WTC11 (cell line): ENCODE data around the gene TIGIT. TPM values are rescaled to one million over a fixed set of nuclear protein-coding genes. Genes with fewer than 3 reads are reported as not detected.

ENCODE experiments used
- ATAC-seq: fragments of 200-7000 bp; cut with Tn5 transposase; 2 replicates; pipeline ENCODE4 v1.10.0; 2021; ENCODE audit warnings: mild to moderate bottlenecking, moderate library complexity
- CTCF ChIA-PET: fragments of 300-600 bp; sonication (Branson Sonifier 250); formaldehyde crosslinking; loops from one replicate; lab custom pipeline; 2021; ENCODE audit warnings: antibody characterized with exemption; lab: Charles Lee
- POLR2A ChIA-PET: fragments of 350-600 bp; sonication (Branson Sonifier 250); formaldehyde crosslinking; loops from one replicate; lab custom pipeline; 2021; ENCODE audit warnings: antibody characterized with exemption; lab: Charles Lee
- DNase-seq: peaks from one replicate; pipeline ENCODE4 v3.0.0; 2021; ENCODE audit warnings: low spot score
- H3K27ac Mint-ChIP-seq: 2 replicates; pipeline ENCODE4 v1.8.0; 2021; ENCODE audit warnings: mixed read lengths
- H3K27me3 Mint-ChIP-seq: 2 replicates; pipeline ENCODE4 v1.8.0; 2021; ENCODE audit warnings: low read depth, mild to moderate bottlenecking, moderate library complexity, mixed read lengths
- H3K36me3 Mint-ChIP-seq: 2 replicates; pipeline ENCODE4 v1.8.0; 2021; ENCODE audit warnings: mixed read lengths
- H3K4me1 Mint-ChIP-seq: 2 replicates; pipeline ENCODE4 v1.8.0; 2022; ENCODE audit warnings: mixed read lengths
- H3K4me3 Mint-ChIP-seq: 2 replicates; pipeline ENCODE4 v1.8.0; 2021; ENCODE audit warnings: mild to moderate bottlenecking, moderate library complexity, mixed read lengths
- H3K9me3 Mint-ChIP-seq: 2 replicates; pipeline ENCODE4 v1.8.0; 2021; ENCODE audit warnings: mixed read lengths
- ATF1 ChIP-seq: sonication (generic); formaldehyde crosslinking; IDR thresholded peaks from 2 replicates; pipeline ENCODE4 v1.8.1; 2023; ENCODE audit warnings: mild to moderate bottlenecking, moderate library complexity, missing genetic modification reagents
- CREM ChIP-seq: sonication (generic); formaldehyde crosslinking; IDR thresholded peaks from 2 replicates; pipeline ENCODE4 v1.8.1; 2022; ENCODE audit warnings: mild to moderate bottlenecking, missing genetic modification reagents, moderate library complexity
- E2F1 ChIP-seq: sonication (generic); formaldehyde crosslinking; IDR thresholded peaks from 2 replicates; pipeline ENCODE4 v1.8.0; 2022; ENCODE audit warnings: mild to moderate bottlenecking, missing genetic modification reagents
- FOXJ3 ChIP-seq: sonication (generic); formaldehyde crosslinking; IDR thresholded peaks from 2 replicates; pipeline ENCODE4 v1.9.0; 2021; ENCODE audit warnings: missing genetic modification reagents, mild to moderate bottlenecking, borderline replicate concordance
- NFATC4 ChIP-seq: fragments of 250-450 bp; sonication (Bioruptor Pico); IDR thresholded peaks from 2 replicates; pipeline ENCODE4 v1.9.0; 2021; ENCODE audit warnings: mild to moderate bottlenecking
- NR1H2 ChIP-seq: sonication (generic); formaldehyde crosslinking; IDR thresholded peaks from 2 replicates; pipeline ENCODE4 v1.9.0; 2021; ENCODE audit warnings: mild to moderate bottlenecking, moderate library complexity, missing genetic modification reagents
- PRRX2 ChIP-seq: fragments of 250-450 bp; sonication (Bioruptor Pico); IDR thresholded peaks from 2 replicates; pipeline ENCODE4 v1.8.0; 2021; ENCODE audit warnings: mild to moderate bottlenecking
- RELA ChIP-seq: sonication (generic); formaldehyde crosslinking; IDR thresholded peaks from 2 replicates; pipeline ENCODE4 v1.8.1; 2022; ENCODE audit warnings: missing genetic modification reagents, mild to moderate bottlenecking, borderline replicate concordance
- SOX15 ChIP-seq: fragments of 250-450 bp; sonication (Bioruptor Pico); IDR thresholded peaks from 2 replicates; pipeline ENCODE4 v1.9.0; 2021; ENCODE audit warnings: mild to moderate bottlenecking
- SP1 ChIP-seq: sonication (generic); formaldehyde crosslinking; conservative IDR thresholded peaks from 2 replicates; pipeline ENCODE4 v1.8.1; 2022; ENCODE audit warnings: missing genetic modification reagents
- STAT6 ChIP-seq: sonication (generic); formaldehyde crosslinking; conservative IDR thresholded peaks from 2 replicates; pipeline ENCODE4 v1.8.1; 2023; ENCODE audit warnings: mild to moderate bottlenecking, low read depth, missing genetic modification reagents, moderate library complexity
- ZNF121 ChIP-seq: sonication (generic); formaldehyde crosslinking; IDR thresholded peaks from 2 replicates; pipeline ENCODE4 v1.8.0; 2023; ENCODE audit warnings: missing genetic modification reagents
- ZNF232 ChIP-seq: sonication (generic); formaldehyde crosslinking; IDR thresholded peaks from 2 replicates; pipeline ENCODE4 v1.8.0; 2022; ENCODE audit warnings: mild to moderate bottlenecking, missing genetic modification reagents
- ZNF512 ChIP-seq: sonication (generic); formaldehyde crosslinking; IDR thresholded peaks from 2 replicates; pipeline ENCODE4 v1.8.1; 2022; ENCODE audit warnings: missing genetic modification reagents, borderline replicate concordance
- ZSCAN18 ChIP-seq: fragments of 250-450 bp; sonication (Bioruptor Pico); IDR thresholded peaks from 2 replicates; pipeline ENCODE4 v2.1.2; 2022; ENCODE audit warnings: mild to moderate bottlenecking, moderate library complexity
- total RNA-seq: library from RNA; stranded (reverse); gene quantifications from 3 replicates; pipeline ENCODE4 v1.2.3, GENCODE V29; 2021
- TF ChIP-seq, protein P1 (sequence below): sonication (generic); formaldehyde crosslinking; IDR thresholded peaks from 2 replicates; pipeline ENCODE4 v1.8.1; 2022; ENCODE audit warnings: mild to moderate bottlenecking, missing genetic modification reagents, moderate library complexity, borderline replicate concordance
- TF ChIP-seq, protein P2 (sequence below): fragments of 250-450 bp; sonication (Bioruptor Pico); IDR thresholded peaks from 2 replicates; pipeline ENCODE4 v1.8.0; 2021; ENCODE audit warnings: mild to moderate bottlenecking

TIGIT gene
- total RNA-seq, 1 experiment from 2014 or later: 0.04 TPM

DNA sequence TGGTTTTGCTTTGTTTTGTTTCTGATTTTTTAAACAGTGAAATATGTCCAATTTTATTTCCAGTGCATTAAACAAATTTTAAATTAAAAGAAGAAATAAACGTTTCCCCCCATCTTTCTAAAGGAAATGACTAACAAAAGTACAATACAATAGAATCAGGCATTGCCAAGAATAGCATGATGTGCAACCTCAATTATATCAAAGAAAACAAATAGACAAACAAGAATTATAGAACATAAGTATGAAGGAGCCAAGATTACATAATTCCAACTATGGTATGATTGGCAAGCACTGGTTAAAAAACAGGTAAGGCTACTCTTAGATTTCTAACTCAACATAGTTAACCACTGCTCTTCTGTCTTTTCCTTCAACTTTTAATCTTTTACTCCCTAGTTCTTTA lies 26.4 kb downstream of the TIGIT start:
- no peaks in the 10 kb centered on the region for H3K27me3 Mint-ChIP-seq
- no peaks in the 10 kb centered on the region for H3K36me3 Mint-ChIP-seq
- CTCF ChIA-PET: interaction anchor here (0.6 to 1.0 kb wide), 2 partner anchors 21 to 482 kb away, joined by 3 to 4 read pairs; partner anchors contain the start of gene GRAMD1C
- POLR2A ChIA-PET: no interaction called here
- H3K4me3 Mint-ChIP-seq: no peak overlapping the region
- TF ChIP-seq SP1 (CRISPR knock-in tag) (no peak), PRRX2 (CRISPR knock-in tag) (no peak), FOXJ3 (CRISPR knock-in tag) (no peak), ATF1 (no peak), CREM (CRISPR knock-in tag) (no peak), STAT6 (CRISPR knock-in tag) (no peak), NR1H2 (CRISPR knock-in tag) (no peak), E2F1 (CRISPR knock-in tag) (no peak), SOX15 (CRISPR knock-in tag) (no peak), RELA (CRISPR knock-in tag) (no peak), ZNF512 (CRISPR knock-in tag) (no peak), ZNF121 (CRISPR knock-in tag) (no peak), ZNF232 (no peak), NFATC4 (no peak), ZSCAN18 (no peak)
- TF ChIP-seq, protein P1, sequence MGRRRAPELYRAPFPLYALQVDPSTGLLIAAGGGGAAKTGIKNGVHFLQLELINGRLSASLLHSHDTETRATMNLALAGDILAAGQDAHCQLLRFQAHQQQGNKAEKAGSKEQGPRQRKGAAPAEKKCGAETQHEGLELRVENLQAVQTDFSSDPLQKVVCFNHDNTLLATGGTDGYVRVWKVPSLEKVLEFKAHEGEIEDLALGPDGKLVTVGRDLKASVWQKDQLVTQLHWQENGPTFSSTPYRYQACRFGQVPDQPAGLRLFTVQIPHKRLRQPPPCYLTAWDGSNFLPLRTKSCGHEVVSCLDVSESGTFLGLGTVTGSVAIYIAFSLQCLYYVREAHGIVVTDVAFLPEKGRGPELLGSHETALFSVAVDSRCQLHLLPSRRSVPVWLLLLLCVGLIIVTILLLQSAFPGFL (CRISPR knock-in tag): no peak
- TF ChIP-seq, protein P2, sequence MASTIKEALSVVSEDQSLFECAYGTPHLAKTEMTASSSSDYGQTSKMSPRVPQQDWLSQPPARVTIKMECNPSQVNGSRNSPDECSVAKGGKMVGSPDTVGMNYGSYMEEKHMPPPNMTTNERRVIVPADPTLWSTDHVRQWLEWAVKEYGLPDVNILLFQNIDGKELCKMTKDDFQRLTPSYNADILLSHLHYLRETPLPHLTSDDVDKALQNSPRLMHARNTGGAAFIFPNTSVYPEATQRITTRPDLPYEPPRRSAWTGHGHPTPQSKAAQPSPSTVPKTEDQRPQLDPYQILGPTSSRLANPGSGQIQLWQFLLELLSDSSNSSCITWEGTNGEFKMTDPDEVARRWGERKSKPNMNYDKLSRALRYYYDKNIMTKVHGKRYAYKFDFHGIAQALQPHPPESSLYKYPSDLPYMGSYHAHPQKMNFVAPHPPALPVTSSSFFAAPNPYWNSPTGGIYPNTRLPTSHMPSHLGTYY (CRISPR knock-in tag): no peak
- H3K27ac Mint-ChIP-seq: no peak overlapping the region
- DNase-seq (no peak), ATAC-seq (no peak)
- peaks cover 41% of the 10 kb centered on the region for H3K4me1 Mint-ChIP-seq
- H3K9me3 Mint-ChIP-seq: no peaks in the 10 kb centered on the region
